Panc1 (cell line): ENCODE data around the gene SESTD1. TPM values are rescaled to one million over a fixed set of nuclear protein-coding genes. Genes with fewer than 3 reads are reported as not detected.

Experiments used
- ATAC-seq: fragments of 200-7000 bp; cut with Tn5 transposase; 2 replicates; pipeline ENCODE4 v1.9.1; 2020; ENCODE audit warnings: mild to moderate bottlenecking, moderate library complexity
- BruUV-seq: library from RNA; stranded (reverse); fragments of 400-500 nt; replicated peaks from 2 replicates; lab custom pipeline; 2021; lab: Mats Ljungman, UMichigan
- CTCF ChIA-PET: fragments of 300-600 bp; sonication (Branson Sonifier 250); formaldehyde crosslinking; loops from one replicate; lab custom pipeline; 2022; ENCODE audit warnings: antibody characterized with exemption; lab: Charles Lee
- POLR2A ChIA-PET: fragments of 300-600 bp; sonication (Branson Sonifier 250); formaldehyde crosslinking; loops from one replicate; lab custom pipeline; 2022; ENCODE audit warnings: antibody characterized with exemption; lab: Charles Lee
- DNase-seq: peaks from one replicate; pipeline ENCODE4 v3.0.0-alpha.2; 2010; ENCODE audit warnings: low read depth, low spot score
- H3K27ac ChIP-seq: 2 replicates; pipeline ENCODE4 v1.5.1; 2011; ENCODE audit warnings: mild to moderate bottlenecking, low read length, inconsistent platforms
- H3K27me3 ChIP-seq: fragments of 200-500 bp; sonication (Bioruptor generic); 2 replicates; pipeline ENCODE4 v1.6.0; 2014; ENCODE audit warnings: low read length, inconsistent platforms; ENCODE audit not compliant: control insufficient read depth, insufficient read depth
- H3K36me3 ChIP-seq: fragments of 200-500 bp; sonication (Bioruptor generic); 2 replicates; pipeline ENCODE4 v1.5.1; 2014; ENCODE audit warnings: inconsistent platforms, mild to moderate bottlenecking, low read length, moderate library complexity; ENCODE audit not compliant: control insufficient read depth, insufficient read depth
- H3K4me1 ChIP-seq: 2 replicates; pipeline ENCODE4 v1.5.1; 2011; ENCODE audit warnings: inconsistent platforms, mild to moderate bottlenecking, low read length, moderate library complexity; ENCODE audit not compliant: control insufficient read depth, insufficient read depth
- H3K4me3 ChIP-seq, 2 experiments: 2 replicates each; pipeline ENCODE4 v1.5.1; 2011 to 2012; ENCODE audit warnings: low read depth in 2 of 2, low read length in 2 of 2, mild to moderate bottlenecking in 2 of 2, inconsistent platforms in 1 of 2, moderate library complexity in 1 of 2
- H3K9me3 ChIP-seq: fragments of 200-500 bp; sonication (Bioruptor generic); 2 replicates; pipeline ENCODE4 v1.5.1; 2014; ENCODE audit warnings: low read depth, mild to moderate bottlenecking, inconsistent platforms, low read length, moderate library complexity; ENCODE audit not compliant: control insufficient read depth, insufficient read depth
- POLR2AphosphoS5 ChIP-seq: IDR thresholded peaks from 2 replicates; pipeline ENCODE4 v1.6.1; 2012; ENCODE audit warnings: mild to moderate bottlenecking, low read depth, low read length, moderate library complexity
- SIN3A ChIP-seq: IDR thresholded peaks from 2 replicates; pipeline ENCODE4 v1.6.1; 2012; ENCODE audit warnings: low read depth, mild to moderate bottlenecking, low read length, moderate library complexity, borderline replicate concordance; ENCODE audit not compliant: insufficient read depth
- TCF7L2 ChIP-seq: IDR thresholded peaks from 2 replicates; pipeline ENCODE4 v1.6.1; 2011; ENCODE audit warnings: mild to moderate bottlenecking, low read depth, low read length, inconsistent platforms
- in situ Hi-C: cut with HindIII; loops from 2 replicates; pipeline ENCODE4 v1.10.0; 2016; ENCODE audit warnings: low sequenced_read_pairs, low pct_unique_long_range_greater_than_20kb
- intact Hi-C: fragments of 100-400 bp; cut with micrococcal nuclease; formaldehyde crosslinking; loops from one replicate; pipeline ENCODE4 v1.10.0; 2022; ENCODE audit not compliant: unreplicated experiment
- total RNA-seq: library from RNA; stranded (reverse); gene quantifications from one replicate; pipeline ENCODE4 v1.2.1, GENCODE V29; 2021; ENCODE audit not compliant: unreplicated experiment
- TF ChIP-seq, protein P1 (sequence below): fragments of 450-650 bp; IDR thresholded peaks from 2 replicates; pipeline ENCODE4 v1.5.1; 2017; ENCODE audit warnings: mild to moderate bottlenecking
- TF ChIP-seq, protein P2 (sequence below), 2 experiments: IDR thresholded peaks; 2 replicates each; pipeline ENCODE4 v1.6.1; 2011 to 2012; ENCODE audit warnings: low read depth in 2 of 2, control low read depth in 1 of 2, low read length in 1 of 2, mild to moderate bottlenecking in 1 of 2, moderate library complexity in 1 of 2; ENCODE audit not compliant: insufficient read depth in 1 of 2

Gene SESTD1
- total RNA-seq, 1 experiment from 2014 or later = 31.3 TPM

DNA sequence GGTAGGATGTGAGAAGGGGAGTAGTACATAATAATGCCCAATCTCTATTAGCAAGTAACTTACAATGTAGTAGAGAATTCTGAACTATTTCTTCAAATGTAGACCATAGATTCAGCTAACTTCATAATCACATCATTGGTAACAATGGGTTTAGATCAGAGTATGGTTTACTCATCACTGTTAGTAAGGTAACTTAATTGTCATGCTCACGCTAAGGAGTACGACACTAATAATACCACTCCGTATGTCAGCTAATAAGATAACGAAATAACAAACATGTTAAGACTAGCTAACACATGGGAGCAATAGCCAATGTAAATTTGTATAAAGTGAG is 158.3 kb downstream of the SESTD1 start:
- Histone ChIP-seq H3K9me3 (no peaks in the 10 kb centered on the region), H3K36me3 (no peaks in the 10 kb centered on the region; the same call in 1 of the 2 replicates), H3K27me3 (no peaks in the 10 kb centered on the region), H3K4me3 (no peak overlapping the region), H3K27ac (no peak overlapping the region), H3K4me1 (no peaks in the 10 kb centered on the region; the same call in 1 of the 2 replicates)
- BruUV-seq = no TSS peak
- ATAC-seq = no peak
- intact Hi-C loops (no loop called here), in situ Hi-C loops (no loop called here)
- DNase-seq = no peak
- POLR2A ChIA-PET = no interaction called here
- TF ChIP-seq POLR2AphosphoS5 = no peak
- TF ChIP-seq, protein P1, sequence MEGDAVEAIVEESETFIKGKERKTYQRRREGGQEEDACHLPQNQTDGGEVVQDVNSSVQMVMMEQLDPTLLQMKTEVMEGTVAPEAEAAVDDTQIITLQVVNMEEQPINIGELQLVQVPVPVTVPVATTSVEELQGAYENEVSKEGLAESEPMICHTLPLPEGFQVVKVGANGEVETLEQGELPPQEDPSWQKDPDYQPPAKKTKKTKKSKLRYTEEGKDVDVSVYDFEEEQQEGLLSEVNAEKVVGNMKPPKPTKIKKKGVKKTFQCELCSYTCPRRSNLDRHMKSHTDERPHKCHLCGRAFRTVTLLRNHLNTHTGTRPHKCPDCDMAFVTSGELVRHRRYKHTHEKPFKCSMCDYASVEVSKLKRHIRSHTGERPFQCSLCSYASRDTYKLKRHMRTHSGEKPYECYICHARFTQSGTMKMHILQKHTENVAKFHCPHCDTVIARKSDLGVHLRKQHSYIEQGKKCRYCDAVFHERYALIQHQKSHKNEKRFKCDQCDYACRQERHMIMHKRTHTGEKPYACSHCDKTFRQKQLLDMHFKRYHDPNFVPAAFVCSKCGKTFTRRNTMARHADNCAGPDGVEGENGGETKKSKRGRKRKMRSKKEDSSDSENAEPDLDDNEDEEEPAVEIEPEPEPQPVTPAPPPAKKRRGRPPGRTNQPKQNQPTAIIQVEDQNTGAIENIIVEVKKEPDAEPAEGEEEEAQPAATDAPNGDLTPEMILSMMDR = no peak
- no peak for TF ChIP-seq TCF7L2
- TF ChIP-seq, protein P2, sequence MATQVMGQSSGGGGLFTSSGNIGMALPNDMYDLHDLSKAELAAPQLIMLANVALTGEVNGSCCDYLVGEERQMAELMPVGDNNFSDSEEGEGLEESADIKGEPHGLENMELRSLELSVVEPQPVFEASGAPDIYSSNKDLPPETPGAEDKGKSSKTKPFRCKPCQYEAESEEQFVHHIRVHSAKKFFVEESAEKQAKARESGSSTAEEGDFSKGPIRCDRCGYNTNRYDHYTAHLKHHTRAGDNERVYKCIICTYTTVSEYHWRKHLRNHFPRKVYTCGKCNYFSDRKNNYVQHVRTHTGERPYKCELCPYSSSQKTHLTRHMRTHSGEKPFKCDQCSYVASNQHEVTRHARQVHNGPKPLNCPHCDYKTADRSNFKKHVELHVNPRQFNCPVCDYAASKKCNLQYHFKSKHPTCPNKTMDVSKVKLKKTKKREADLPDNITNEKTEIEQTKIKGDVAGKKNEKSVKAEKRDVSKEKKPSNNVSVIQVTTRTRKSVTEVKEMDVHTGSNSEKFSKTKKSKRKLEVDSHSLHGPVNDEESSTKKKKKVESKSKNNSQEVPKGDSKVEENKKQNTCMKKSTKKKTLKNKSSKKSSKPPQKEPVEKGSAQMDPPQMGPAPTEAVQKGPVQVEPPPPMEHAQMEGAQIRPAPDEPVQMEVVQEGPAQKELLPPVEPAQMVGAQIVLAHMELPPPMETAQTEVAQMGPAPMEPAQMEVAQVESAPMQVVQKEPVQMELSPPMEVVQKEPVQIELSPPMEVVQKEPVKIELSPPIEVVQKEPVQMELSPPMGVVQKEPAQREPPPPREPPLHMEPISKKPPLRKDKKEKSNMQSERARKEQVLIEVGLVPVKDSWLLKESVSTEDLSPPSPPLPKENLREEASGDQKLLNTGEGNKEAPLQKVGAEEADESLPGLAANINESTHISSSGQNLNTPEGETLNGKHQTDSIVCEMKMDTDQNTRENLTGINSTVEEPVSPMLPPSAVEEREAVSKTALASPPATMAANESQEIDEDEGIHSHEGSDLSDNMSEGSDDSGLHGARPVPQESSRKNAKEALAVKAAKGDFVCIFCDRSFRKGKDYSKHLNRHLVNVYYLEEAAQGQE (IDR thresholded peaks at IDR 0.05; ENCODE audit: insufficient read depth in 1 of 2, low read depth in 2 of 2, low read length in 1 of 2) = no peak
- no peak for TF ChIP-seq SIN3A
- CTCF ChIA-PET = no interaction called here

DNA sequence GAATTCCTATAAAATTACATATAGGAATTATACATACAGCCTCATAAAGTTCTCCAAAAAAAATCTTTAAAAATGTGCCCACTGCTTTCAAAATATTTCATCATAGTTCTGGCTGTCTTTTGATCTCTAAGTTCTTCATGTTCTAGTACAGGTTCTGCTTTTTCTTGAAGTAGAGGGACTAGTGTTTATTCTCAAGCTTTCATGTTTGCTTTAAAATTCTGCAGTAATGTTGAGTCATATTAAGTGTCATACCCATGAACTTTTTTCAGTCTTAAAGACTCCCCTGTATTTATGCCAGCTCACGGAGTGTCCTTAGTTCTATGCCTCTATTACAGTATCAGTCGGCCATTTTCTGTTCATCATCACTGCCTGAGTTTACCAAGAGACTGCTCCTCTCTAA is 159.9 kb downstream of the SESTD1 start:
- Histone ChIP-seq H3K36me3 (no peaks in the 10 kb centered on the region; the same call in 1 of the 2 replicates), H3K9me3 (no peaks in the 10 kb centered on the region), H3K4me3 (no peak overlapping the region), H3K27me3 (no peaks in the 10 kb centered on the region), H3K27ac (no peak overlapping the region), H3K4me1 (no peaks in the 10 kb centered on the region; the same call in 1 of the 2 replicates)
- in situ Hi-C loops = no loop called here
- DNase-seq = peak; percentile 51
- ChIA-PET CTCF (no interaction called here), POLR2A (no interaction called here)
- intact Hi-C loops = no loop called here
- ATAC-seq = peak; percentile 68
- TF ChIP-seq TCF7L2 = no peak
- no TSS peak for BruUV-seq

DNA sequence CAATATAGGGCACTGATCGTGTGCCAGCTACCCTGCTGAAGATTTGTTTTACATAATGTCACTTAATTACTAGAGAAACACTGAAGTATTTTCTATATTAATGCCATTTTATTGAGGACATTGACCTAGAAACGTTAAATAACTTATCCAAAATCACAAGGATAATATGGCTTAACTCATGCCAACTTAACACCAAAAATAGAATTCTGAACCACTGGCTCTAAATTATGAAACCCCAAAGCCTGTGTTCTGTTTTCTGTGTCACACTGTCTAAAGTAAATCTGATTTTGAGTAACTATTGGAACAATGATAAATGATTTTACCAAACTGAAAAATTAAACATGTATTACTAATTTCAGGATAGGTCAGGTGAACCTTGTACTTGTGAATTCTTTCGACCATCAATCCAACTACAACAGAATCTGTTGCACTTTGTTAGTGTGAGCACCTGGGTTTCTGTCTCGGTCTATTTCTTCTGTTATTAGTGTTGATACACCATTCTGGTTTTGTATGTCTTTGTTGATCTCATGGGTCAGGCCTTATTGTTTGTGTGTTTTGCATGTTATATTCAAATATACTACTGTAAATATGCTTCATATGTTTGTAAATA is 166.4 kb downstream of the SESTD1 start:
- Histone ChIP-seq H3K36me3 (no peaks in the 10 kb centered on the region), H3K4me1 (no peaks in the 10 kb centered on the region), H3K9me3 (no peaks in the 10 kb centered on the region), H3K4me3 (no peak overlapping the region), H3K27me3 (no peaks in the 10 kb centered on the region), H3K27ac (no peak overlapping the region)
- TF ChIP-seq, protein P1 = no peak
- TF ChIP-seq SIN3A = no peak
- TF ChIP-seq, protein P2 (IDR thresholded peaks at IDR 0.05; ENCODE audit: insufficient read depth in 1 of 2, low read depth in 2 of 2, low read length in 1 of 2) = no peak
- no peak for TF ChIP-seq POLR2AphosphoS5
- no peak for TF ChIP-seq TCF7L2
- in situ Hi-C loops (no loop called here), intact Hi-C loops (no loop called here)
- DNase-seq = no peak
- no TSS peak for BruUV-seq
- ATAC-seq = no peak
- POLR2A ChIA-PET = no interaction called here
- CTCF ChIA-PET = no interaction called here
